Measurements from ENCODE around the gene DPP7. TPM values are rescaled to one million over a fixed set of nuclear protein-coding genes. Genes with fewer than 3 reads are reported as not detected.

The DPP7 gene
- total and polyA plus RNA-seq, 2 experiments from 2014 or later: 19.7 to 26.8 TPM

DNA sequence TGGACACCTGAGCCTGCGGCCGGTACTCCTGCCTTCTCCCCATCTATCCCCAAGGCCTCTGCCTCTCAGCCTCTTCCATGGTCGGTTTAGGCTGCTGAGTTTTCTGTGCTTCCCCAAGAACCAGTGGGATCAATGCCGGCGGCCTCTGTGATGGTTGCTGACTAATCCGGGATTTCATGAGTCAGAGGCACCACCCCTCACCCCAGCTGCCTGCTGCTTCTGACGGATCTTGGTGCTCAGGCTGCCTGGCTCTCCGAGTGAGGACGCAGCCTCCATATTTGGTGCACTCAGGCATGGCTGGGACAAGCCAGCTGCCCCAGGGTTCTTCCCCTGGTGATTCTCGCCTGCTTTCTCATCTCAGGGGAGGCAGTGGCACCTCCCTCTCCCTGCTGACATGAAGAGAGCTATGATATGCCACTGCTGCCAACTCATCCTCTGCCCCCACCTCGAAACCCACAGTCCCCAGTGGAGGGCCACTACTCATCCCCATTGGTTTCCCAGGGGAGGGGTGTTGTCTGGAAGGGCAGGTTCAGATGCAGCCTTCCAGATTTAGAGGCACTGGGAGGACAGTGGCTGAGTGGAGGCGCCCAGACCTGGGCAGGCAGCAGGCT, 31.0 kb downstream of the DPP7 start:
- peaks cover 4% of the 10 kb centered on the region; the same call in 1 of the 3 replicates for H3K9me3 Mint-ChIP-seq
- H3K27ac Mint-ChIP-seq: no peak overlapping the region
- Histone ChIP-seq H3F3A (replicated peaks; ENCODE audit: low read depth) (peaks cover 27% of the 10 kb centered on the region), H3K79me2 (replicated peaks; ENCODE audit: insufficient read depth) (no peaks in the 10 kb centered on the region; the same call in 1 of the 2 replicates), H3K27ac (ENCODE audit: low read depth) (no peak overlapping the region), H3K9me2 (ENCODE audit: insufficient read depth) (no peaks in the 10 kb centered on the region), H3K4me1 (ENCODE audit: insufficient read depth) (peaks cover 10% of the 10 kb centered on the region), H3K4me2 (no peak overlapping the region), H3K27me3 (ENCODE audit: insufficient read depth) (peaks cover 21% of the 10 kb centered on the region), H3K36me3 (ENCODE audit: insufficient read depth) (no peaks in the 10 kb centered on the region), H2AFZ (no peak overlapping the region), H3K4me3 (no peak overlapping the region), H4K20me1 (replicated peaks; ENCODE audit: insufficient read depth) (0 out of 2 replicates have a peak, but pooled peaks cover 6% of the 10 kb centered on the region)
- DNase-seq (ENCODE audit: low spot score): no peak
- H3K36me3 Mint-ChIP-seq (ENCODE audit: low read depth): no peaks in the 10 kb centered on the region; the same call in 2 of the 3 replicates
- no peak for TF ChIP-seq ZNF114 (CRISPR knock-in tag; IDR thresholded peaks at IDR 0.05)
- TF ChIP-seq, protein P1, sequence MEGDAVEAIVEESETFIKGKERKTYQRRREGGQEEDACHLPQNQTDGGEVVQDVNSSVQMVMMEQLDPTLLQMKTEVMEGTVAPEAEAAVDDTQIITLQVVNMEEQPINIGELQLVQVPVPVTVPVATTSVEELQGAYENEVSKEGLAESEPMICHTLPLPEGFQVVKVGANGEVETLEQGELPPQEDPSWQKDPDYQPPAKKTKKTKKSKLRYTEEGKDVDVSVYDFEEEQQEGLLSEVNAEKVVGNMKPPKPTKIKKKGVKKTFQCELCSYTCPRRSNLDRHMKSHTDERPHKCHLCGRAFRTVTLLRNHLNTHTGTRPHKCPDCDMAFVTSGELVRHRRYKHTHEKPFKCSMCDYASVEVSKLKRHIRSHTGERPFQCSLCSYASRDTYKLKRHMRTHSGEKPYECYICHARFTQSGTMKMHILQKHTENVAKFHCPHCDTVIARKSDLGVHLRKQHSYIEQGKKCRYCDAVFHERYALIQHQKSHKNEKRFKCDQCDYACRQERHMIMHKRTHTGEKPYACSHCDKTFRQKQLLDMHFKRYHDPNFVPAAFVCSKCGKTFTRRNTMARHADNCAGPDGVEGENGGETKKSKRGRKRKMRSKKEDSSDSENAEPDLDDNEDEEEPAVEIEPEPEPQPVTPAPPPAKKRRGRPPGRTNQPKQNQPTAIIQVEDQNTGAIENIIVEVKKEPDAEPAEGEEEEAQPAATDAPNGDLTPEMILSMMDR (conservative IDR thresholded peaks at IDR 0.05; ENCODE audit: low read depth in 2 of 2): no peak
- TF ChIP-seq ZNF331 (CRISPR knock-in tag; IDR thresholded peaks at IDR 0.05; ENCODE audit: low read depth): no peak
- TF ChIP-seq JUNB (IDR thresholded peaks at IDR 0.05; ENCODE audit: unreplicated experiment): no peak
- no peak for TF ChIP-seq NANOG (IDR thresholded peaks at IDR 0.05; ENCODE audit: borderline replicate concordance)
- no peak for TF ChIP-seq STAT1 (IDR thresholded peaks at IDR 0.05; ENCODE audit: unreplicated experiment)
- no peak for TF ChIP-seq EZH2 (IDR thresholded peaks at IDR 0.05; ENCODE audit: low read depth, unreplicated experiment)
- TF ChIP-seq EZH2phosphoT487 (IDR thresholded peaks at IDR 0.05; ENCODE audit: unreplicated experiment): no peak
- TF ChIP-seq POLR2AphosphoS5 (IDR thresholded peaks at IDR 0.05; ENCODE audit: low read depth): no peak
- H3K27me3 Mint-ChIP-seq (ENCODE audit: insufficient read depth, low read depth, poor library complexity): peaks cover 32% of the 10 kb centered on the region
- no peak for ATAC-seq
- H3K4me3 Mint-ChIP-seq: peak overlapping the region; percentile 16; the same call in 1 of the 3 replicates
- peaks cover 17% of the 10 kb centered on the region for H3K4me1 Mint-ChIP-seq

DNA sequence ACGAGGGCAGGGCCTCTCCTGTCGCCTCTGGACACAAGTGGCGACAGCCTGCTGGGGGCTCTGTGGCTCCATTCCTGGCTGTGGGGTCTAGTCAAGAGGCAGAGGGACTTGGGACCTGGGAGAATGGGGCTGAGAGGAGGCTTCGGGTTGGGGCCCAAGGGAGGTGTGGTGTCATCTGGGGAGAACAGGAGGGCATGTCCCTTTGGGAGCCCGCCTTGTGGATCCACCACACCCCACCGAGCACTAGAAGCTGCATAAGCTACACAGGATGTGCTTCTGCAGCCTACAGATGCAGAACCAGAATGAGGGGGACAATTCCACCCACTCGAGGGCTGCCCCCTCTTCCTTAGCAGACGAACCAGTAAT, 31.6 kb downstream of the DPP7 start:
- Histone ChIP-seq H3K4me3 (no peak overlapping the region), H3K27ac (ENCODE audit: low read depth) (no peak overlapping the region)
- no peak for ATAC-seq
- no peak for TF ChIP-seq CREB1 (CRISPR knock-in tag; IDR thresholded peaks at IDR 0.05; ENCODE audit: low read depth)
- no peak for TF ChIP-seq NANOG (IDR thresholded peaks at IDR 0.05; ENCODE audit: borderline replicate concordance)
- no peak for TF ChIP-seq EZH2phosphoT487 (IDR thresholded peaks at IDR 0.05; ENCODE audit: unreplicated experiment)
- TF ChIP-seq STAT1 (IDR thresholded peaks at IDR 0.05; ENCODE audit: unreplicated experiment): no peak
- TF ChIP-seq, protein P1 (conservative IDR thresholded peaks at IDR 0.05; ENCODE audit: low read depth in 2 of 2): no peak
- TF ChIP-seq, protein P2, sequence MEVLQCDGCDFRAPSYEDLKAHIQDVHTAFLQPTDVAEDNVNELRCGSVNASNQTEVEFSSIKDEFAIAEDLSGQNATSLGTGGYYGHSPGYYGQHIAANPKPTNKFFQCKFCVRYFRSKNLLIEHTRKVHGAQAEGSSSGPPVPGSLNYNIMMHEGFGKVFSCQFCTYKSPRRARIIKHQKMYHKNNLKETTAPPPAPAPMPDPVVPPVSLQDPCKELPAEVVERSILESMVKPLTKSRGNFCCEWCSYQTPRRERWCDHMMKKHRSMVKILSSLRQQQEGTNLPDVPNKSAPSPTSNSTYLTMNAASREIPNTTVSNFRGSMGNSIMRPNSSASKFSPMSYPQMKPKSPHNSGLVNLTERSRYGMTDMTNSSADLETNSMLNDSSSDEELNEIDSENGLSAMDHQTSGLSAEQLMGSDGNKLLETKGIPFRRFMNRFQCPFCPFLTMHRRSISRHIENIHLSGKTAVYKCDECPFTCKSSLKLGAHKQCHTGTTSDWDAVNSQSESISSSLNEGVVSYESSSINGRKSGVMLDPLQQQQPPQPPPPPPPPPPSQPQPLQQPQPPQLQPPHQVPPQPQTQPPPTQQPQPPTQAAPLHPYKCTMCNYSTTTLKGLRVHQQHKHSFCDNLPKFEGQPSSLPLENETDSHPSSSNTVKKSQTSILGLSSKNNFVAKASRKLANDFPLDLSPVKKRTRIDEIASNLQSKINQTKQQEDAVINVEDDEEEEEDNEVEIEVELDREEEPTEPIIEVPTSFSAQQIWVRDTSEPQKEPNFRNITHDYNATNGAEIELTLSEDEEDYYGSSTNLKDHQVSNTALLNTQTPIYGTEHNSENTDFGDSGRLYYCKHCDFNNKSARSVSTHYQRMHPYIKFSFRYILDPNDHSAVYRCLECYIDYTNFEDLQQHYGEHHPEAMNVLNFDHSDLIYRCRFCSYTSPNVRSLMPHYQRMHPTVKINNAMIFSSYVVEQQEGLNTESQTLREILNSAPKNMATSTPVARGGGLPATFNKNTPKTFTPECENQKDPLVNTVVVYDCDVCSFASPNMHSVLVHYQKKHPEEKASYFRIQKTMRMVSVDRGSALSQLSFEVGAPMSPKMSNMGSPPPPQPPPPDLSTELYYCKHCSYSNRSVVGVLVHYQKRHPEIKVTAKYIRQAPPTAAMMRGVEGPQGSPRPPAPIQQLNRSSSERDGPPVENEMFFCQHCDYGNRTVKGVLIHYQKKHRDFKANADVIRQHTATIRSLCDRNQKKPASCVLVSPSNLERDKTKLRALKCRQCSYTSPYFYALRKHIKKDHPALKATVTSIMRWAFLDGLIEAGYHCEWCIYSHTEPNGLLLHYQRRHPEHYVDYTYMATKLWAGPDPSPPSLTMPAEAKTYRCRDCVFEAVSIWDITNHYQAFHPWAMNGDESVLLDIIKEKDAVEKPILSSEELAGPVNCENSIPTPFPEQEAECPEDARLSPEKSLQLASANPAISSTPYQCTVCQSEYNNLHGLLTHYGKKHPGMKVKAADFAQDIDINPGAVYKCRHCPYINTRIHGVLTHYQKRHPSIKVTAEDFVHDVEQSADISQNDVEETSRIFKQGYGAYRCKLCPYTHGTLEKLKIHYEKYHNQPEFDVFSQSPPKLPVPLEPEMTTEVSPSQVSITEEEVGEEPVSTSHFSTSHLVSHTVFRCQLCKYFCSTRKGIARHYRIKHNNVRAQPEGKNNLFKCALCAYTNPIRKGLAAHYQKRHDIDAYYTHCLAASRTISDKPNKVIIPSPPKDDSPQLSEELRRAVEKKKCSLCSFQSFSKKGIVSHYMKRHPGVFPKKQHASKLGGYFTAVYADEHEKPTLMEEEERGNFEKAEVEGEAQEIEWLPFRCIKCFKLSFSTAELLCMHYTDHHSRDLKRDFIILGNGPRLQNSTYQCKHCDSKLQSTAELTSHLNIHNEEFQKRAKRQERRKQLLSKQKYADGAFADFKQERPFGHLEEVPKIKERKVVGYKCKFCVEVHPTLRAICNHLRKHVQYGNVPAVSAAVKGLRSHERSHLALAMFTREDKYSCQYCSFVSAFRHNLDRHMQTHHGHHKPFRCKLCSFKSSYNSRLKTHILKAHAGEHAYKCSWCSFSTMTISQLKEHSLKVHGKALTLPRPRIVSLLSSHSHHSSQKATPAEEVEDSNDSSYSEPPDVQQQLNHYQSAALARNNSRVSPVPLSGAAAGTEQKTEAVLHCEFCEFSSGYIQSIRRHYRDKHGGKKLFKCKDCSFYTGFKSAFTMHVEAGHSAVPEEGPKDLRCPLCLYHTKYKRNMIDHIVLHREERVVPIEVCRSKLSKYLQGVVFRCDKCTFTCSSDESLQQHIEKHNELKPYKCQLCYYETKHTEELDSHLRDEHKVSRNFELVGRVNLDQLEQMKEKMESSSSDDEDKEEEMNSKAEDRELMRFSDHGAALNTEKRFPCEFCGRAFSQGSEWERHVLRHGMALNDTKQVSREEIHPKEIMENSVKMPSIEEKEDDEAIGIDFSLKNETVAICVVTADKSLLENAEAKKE (CRISPR knock-in tag; IDR thresholded peaks at IDR 0.05): no peak
- no peak for TF ChIP-seq ZNF114 (CRISPR knock-in tag; IDR thresholded peaks at IDR 0.05)

More for the DNA sequence above, 31.6 kb downstream of the DPP7 start:
- H4K20me1 ChIP-seq (replicated peaks; ENCODE audit: insufficient read depth): 0 out of 2 replicates have a peak, but pooled peaks cover 6% of the 10 kb centered on the region
- DNase-seq (ENCODE audit: low spot score): no peak
- peaks cover 27% of the 10 kb centered on the region for H3F3A ChIP-seq (replicated peaks; ENCODE audit: low read depth)
- peaks cover 27% of the 10 kb centered on the region for H3K27me3 ChIP-seq (ENCODE audit: insufficient read depth)
- Mint-ChIP-seq H3K4me1 (peaks cover 12% of the 10 kb centered on the region), H3K9me3 (peaks cover 4% of the 10 kb centered on the region; the same call in 1 of the 3 replicates), H3K27ac (no peak overlapping the region), H3K36me3 (ENCODE audit: low read depth) (no peaks in the 10 kb centered on the region; the same call in 2 of the 3 replicates), H3K27me3 (ENCODE audit: insufficient read depth, low read depth, poor library complexity) (peaks cover 36% of the 10 kb centered on the region), H3K4me3 (no peak overlapping the region)
- no peak overlapping the region for H3K4me2 ChIP-seq
- no peak overlapping the region for H2AFZ ChIP-seq
- no peaks in the 10 kb centered on the region for H3K9me2 ChIP-seq (ENCODE audit: insufficient read depth)
- H3K79me2 ChIP-seq (replicated peaks; ENCODE audit: insufficient read depth): no peaks in the 10 kb centered on the region
- H3K4me1 ChIP-seq (ENCODE audit: insufficient read depth): peaks cover 9% of the 10 kb centered on the region
- no peaks in the 10 kb centered on the region for H3K36me3 ChIP-seq (ENCODE audit: insufficient read depth)
